ENCODE results near the gene ROBO1. TPM values are rescaled to one million over a fixed set of nuclear protein-coding genes. Genes with fewer than 3 reads are reported as not detected.
A peak's percentile ranks its signal among the peaks of the same experiment; 100 is the strongest.

ROBO1 gene
- total and polyA plus RNA-seq, 2 donors (not counting 3 experiments of a cell fraction or from before 2014, with no cell fraction given): 5.9 to 14.2 TPM

GRCh38 chr3:78844307-78844706 lies 923.5 kb downstream of the ROBO1 start:
- Histone ChIP-seq H3K36me3 (ENCODE audit: control insufficient read depth in 2 of 2, extremely low read depth in 1 of 2, insufficient read depth in 2 of 2, low read length in 2 of 2) (no peaks in the 10 kb centered on the region), H2AFZ (ENCODE audit: low read depth, low read length) (no peak overlapping the region), H3K27me3 (ENCODE audit: control insufficient read depth in 2 of 2, insufficient read depth in 2 of 2, low read length in 2 of 2) (no peaks in the 10 kb centered on the region), H3K4me1 (ENCODE audit: control insufficient read depth, extremely low read depth, insufficient read depth, low read length) (peaks cover 3% of the 10 kb centered on the region), H3K9me3 (replicated peaks; ENCODE audit: control insufficient read depth, insufficient read depth, low read length) (no peaks in the 10 kb centered on the region), H3K4me2 (ENCODE audit: insufficient read depth, low read length) (no peak overlapping the region), H3K79me2 (ENCODE audit: control insufficient read depth, insufficient read depth, low read length) (no peaks in the 10 kb centered on the region), H3K9me1 (replicated peaks; ENCODE audit: control insufficient read depth, extremely low read depth, insufficient read depth, low read length) (no peaks in the 10 kb centered on the region), H3K4me3 (replicated peaks in 1 of 3; ENCODE audit: insufficient read depth in 1 of 3, low read depth in 1 of 3, low read length in 3 of 3) (no peak overlapping the region), H3K27ac (ENCODE audit: insufficient read depth, low read depth, low read length) (no peak overlapping the region), H3K9ac (replicated peaks; ENCODE audit: extremely low read depth, insufficient read depth, low read length) (no peak overlapping the region), H4K20me1 (replicated peaks; ENCODE audit: control insufficient read depth, extremely low read depth, insufficient read depth, low read length) (no peaks in the 10 kb centered on the region)
- intact Hi-C loops (cut with micrococcal nuclease): no loop called here
- DNase-seq (ENCODE audit: low read depth, low spot score) (no peak), FAIRE-seq (no peak)
- ChIA-PET POLR2A (no interaction called here), CTCF (no interaction called here)
- dilution Hi-C loops (cut with MboI; ENCODE audit: extremely low pct_ligation_motif_present, low sequenced_read_pairs): no loop called here
- BruUV-seq (replicated peaks): no TSS peak
- TF ChIP-seq POLR2A (IDR thresholded peaks at IDR 0.05; ENCODE audit: low read depth, low read length) (no peak), FOS (IDR thresholded peaks at IDR 0.05; ENCODE audit: borderline replicate concordance, insufficient read depth, low read length) (no peak), GATA2 (IDR thresholded peaks at IDR 0.05; ENCODE audit: insufficient read depth, insufficient read length, low read depth, low read length) (no peak), JUN (IDR thresholded peaks at IDR 0.05; ENCODE audit: borderline replicate concordance, insufficient read depth, insufficient read length, low read depth) (no peak)
- TF ChIP-seq, protein P1, sequence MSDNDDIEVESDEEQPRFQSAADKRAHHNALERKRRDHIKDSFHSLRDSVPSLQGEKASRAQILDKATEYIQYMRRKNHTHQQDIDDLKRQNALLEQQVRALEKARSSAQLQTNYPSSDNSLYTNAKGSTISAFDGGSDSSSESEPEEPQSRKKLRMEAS (IDR thresholded peaks at IDR 0.05; ENCODE audit: insufficient read depth, insufficient read length): no peak

GRCh38 chr3:78839693-78840092 lies 928.1 kb downstream of the ROBO1 start:
- no TSS peak for BruUV-seq (replicated peaks)
- H2AFZ ChIP-seq (ENCODE audit: low read depth, low read length): no peak overlapping the region
- CTCF ChIA-PET: no interaction called here
- no peaks in the 10 kb centered on the region for H3K36me3 ChIP-seq (ENCODE audit: control insufficient read depth in 2 of 2, extremely low read depth in 1 of 2, insufficient read depth in 2 of 2, low read length in 2 of 2)
- no peaks in the 10 kb centered on the region for H3K27me3 ChIP-seq (ENCODE audit: control insufficient read depth in 2 of 2, insufficient read depth in 2 of 2, low read length in 2 of 2)
- POLR2A ChIA-PET: no interaction called here
- H3K9me3 ChIP-seq (replicated peaks; ENCODE audit: control insufficient read depth, insufficient read depth, low read length): no peaks in the 10 kb centered on the region
- peak; percentile 67 for TF ChIP-seq FOS (IDR thresholded peaks at IDR 0.05; ENCODE audit: borderline replicate concordance, insufficient read depth, low read length)
- TF ChIP-seq JUN (IDR thresholded peaks at IDR 0.05; ENCODE audit: borderline replicate concordance, insufficient read depth, insufficient read length, low read depth): no peak
- peak; percentile 57 for TF ChIP-seq GATA2 (IDR thresholded peaks at IDR 0.05; ENCODE audit: insufficient read depth, insufficient read length, low read depth, low read length)
- TF ChIP-seq, protein P1 (IDR thresholded peaks at IDR 0.05; ENCODE audit: insufficient read depth, insufficient read length): no peak
- H3K79me2 ChIP-seq (ENCODE audit: control insufficient read depth, insufficient read depth, low read length): no peaks in the 10 kb centered on the region
- H3K9ac ChIP-seq (replicated peaks; ENCODE audit: extremely low read depth, insufficient read depth, low read length): no peak overlapping the region
- no peak overlapping the region for H3K27ac ChIP-seq (ENCODE audit: insufficient read depth, low read depth, low read length)
- no peaks in the 10 kb centered on the region for H4K20me1 ChIP-seq (replicated peaks; ENCODE audit: control insufficient read depth, extremely low read depth, insufficient read depth, low read length)
- peak; percentile 28 for FAIRE-seq
- DNase-seq (ENCODE audit: low read depth, low spot score): peak; percentile 25
- dilution Hi-C loops (cut with MboI; ENCODE audit: extremely low pct_ligation_motif_present, low sequenced_read_pairs): no loop called here
- H3K9me1 ChIP-seq (replicated peaks; ENCODE audit: control insufficient read depth, extremely low read depth, insufficient read depth, low read length): no peaks in the 10 kb centered on the region
- intact Hi-C loops (cut with micrococcal nuclease): no loop called here
- H3K4me2 ChIP-seq (ENCODE audit: insufficient read depth, low read length): no peak overlapping the region
- no peak overlapping the region for H3K4me3 ChIP-seq (replicated peaks in 1 of 3; ENCODE audit: insufficient read depth in 1 of 3, low read depth in 1 of 3, low read length in 3 of 3)
- peaks cover 3% of the 10 kb centered on the region for H3K4me1 ChIP-seq (ENCODE audit: control insufficient read depth, extremely low read depth, insufficient read depth, low read length)

All from endothelial cell of umbilical vein (primary cell).